Endothelial cell of umbilical vein (primary cell): ENCODE data around the gene KIF19. TPM values are rescaled to one million over a fixed set of nuclear protein-coding genes. Genes with fewer than 3 reads are reported as not detected.

Experiments used
- BruUV-seq: library from RNA; stranded (reverse); fragments of 400-500 nt; replicated peaks from 2 replicates; lab custom pipeline; 2021; lab: Mats Ljungman, UMichigan
- CTCF ChIA-PET: fragments of 300-600, 350-600 bp; sonication (Branson Sonifier 250); formaldehyde crosslinking; loops from one replicate; lab custom pipeline; 2021; ENCODE audit warnings: antibody characterized with exemption, inconsistent platforms; lab: Charles Lee
- POLR2A ChIA-PET: fragments of 300-600, 350-600 bp; sonication (Branson Sonifier 250); formaldehyde crosslinking; loops from one replicate; lab custom pipeline; 2021; ENCODE audit warnings: antibody characterized with exemption, inconsistent platforms; lab: Charles Lee
- DNase-seq: peaks from one replicate; pipeline ENCODE4 v3.0.0-alpha.2; 2011; ENCODE audit warnings: low read depth, low spot score
- FAIRE-seq: peaks from 2 replicates; lab custom pipeline; 2011; peaks lifted over from hg19 to GRCh38; lab: Jason Lieb, UNC
- H2AFZ ChIP-seq: 2 replicates; pipeline ENCODE4 v1.6.0; 2012; ENCODE audit warnings: low read depth, low read length, control low read depth, inconsistent platforms
- H3K27ac ChIP-seq: 2 replicates; pipeline ENCODE4 v1.5.1; 2011; ENCODE audit warnings: low read depth, mild to moderate bottlenecking, control low read depth, low read length, moderate library complexity; ENCODE audit not compliant: insufficient read depth
- H3K27me3 ChIP-seq, 2 experiments: 2 replicates each; pipeline versions ENCODE4 v1.6.0 to v1.6.1; 2011; ENCODE audit warnings: low read length in 2 of 2, mixed read lengths in 1 of 2; ENCODE audit not compliant: control insufficient read depth in 2 of 2, insufficient read depth in 2 of 2
- H3K36me3 ChIP-seq, 2 experiments: 2 replicates in 1 of 2; 3 replicates in 1 of 2; pipeline ENCODE4 v1.5.1; 2011; ENCODE audit warnings: low read length in 2 of 2, mild to moderate bottlenecking in 1 of 2, moderate library complexity in 1 of 2; ENCODE audit not compliant: control insufficient read depth in 2 of 2, insufficient read depth in 2 of 2; ENCODE audit errors: extremely low read depth in 1 of 2
- H3K4me1 ChIP-seq: 3 replicates; pipeline ENCODE4 v1.5.1; 2011; ENCODE audit warnings: mild to moderate bottlenecking, low read length; ENCODE audit not compliant: control insufficient read depth, insufficient read depth; ENCODE audit errors: extremely low read depth
- H3K4me2 ChIP-seq: 2 replicates; pipeline ENCODE4 v1.6.1; 2011; ENCODE audit warnings: low read length, control low read depth, mixed read lengths; ENCODE audit not compliant: insufficient read depth
- H3K4me3 ChIP-seq, 3 experiments: fragments of 200-600 bp in 1 of 3; sonication (generic), shearing (Covaris generic) in 1 of 3; replicated peaks in 1 of 3; 2 replicates each; pipeline ENCODE4 v1.5.1; 2011 to 2016; ENCODE audit warnings: control low read depth in 3 of 3, low read length in 3 of 3, mild to moderate bottlenecking in 2 of 3, inconsistent platforms in 1 of 3, low read depth in 1 of 3, moderate library complexity in 1 of 3; ENCODE audit not compliant: insufficient read depth in 1 of 3
- H3K79me2 ChIP-seq: 2 replicates; pipeline ENCODE4 v1.6.0; 2012; ENCODE audit warnings: low read length, inconsistent platforms; ENCODE audit not compliant: control insufficient read depth, insufficient read depth
- H3K9ac ChIP-seq: replicated peaks from 2 replicates; pipeline ENCODE3; 2011; ENCODE audit warnings: low read length, control low read depth; ENCODE audit not compliant: insufficient read depth; ENCODE audit errors: extremely low read depth
- H3K9me1 ChIP-seq: replicated peaks from 3 replicates; pipeline ENCODE4 v1.6.0; 2011; ENCODE audit warnings: mild to moderate bottlenecking, low read length; ENCODE audit not compliant: control insufficient read depth, insufficient read depth; ENCODE audit errors: extremely low read depth
- H3K9me3 ChIP-seq: replicated peaks from 2 replicates; pipeline ENCODE4 v1.5.1; 2012; ENCODE audit warnings: low read length, inconsistent platforms; ENCODE audit not compliant: control insufficient read depth, insufficient read depth
- H4K20me1 ChIP-seq: replicated peaks from 2 replicates; pipeline ENCODE3; 2011; ENCODE audit warnings: mild to moderate bottlenecking, low read length; ENCODE audit not compliant: control insufficient read depth, insufficient read depth; ENCODE audit errors: extremely low read depth
- EZH2 ChIP-seq: IDR thresholded peaks from 2 replicates; pipeline ENCODE4 v1.6.1; 2012; ENCODE audit warnings: borderline replicate concordance, low read depth, mild to moderate bottlenecking, moderate library complexity, low read length, inconsistent platforms; ENCODE audit not compliant: severe bottlenecking
- FOS ChIP-seq: IDR thresholded peaks from 2 replicates; pipeline ENCODE4 v1.6.1; 2011; ENCODE audit warnings: mild to moderate bottlenecking, low read length, moderate library complexity, borderline replicate concordance; ENCODE audit not compliant: insufficient read depth
- POLR2A ChIP-seq: IDR thresholded peaks from 2 replicates; pipeline ENCODE4 v1.6.1; 2012; ENCODE audit warnings: low read depth, mild to moderate bottlenecking, control low read depth, low read length
- POLR2AphosphoS5 ChIP-seq: IDR thresholded peaks from 2 replicates; pipeline ENCODE4 v1.6.1; 2012; ENCODE audit warnings: low read depth, mild to moderate bottlenecking, control low read depth, low read length, moderate library complexity; ENCODE audit not compliant: insufficient read depth
- dilution Hi-C: fragments of 300-500 bp; cut with MboI; formaldehyde crosslinking; loops from one replicate; pipeline ENCODE4 v1.15.0; 2019; ENCODE audit warnings: low sequenced_read_pairs; ENCODE audit not compliant: extremely low pct_ligation_motif_present
- intact Hi-C: fragments of 100-400 bp; cut with micrococcal nuclease; formaldehyde crosslinking; loops from one replicate; pipeline ENCODE4 v1.10.0; 2022
- polyA plus RNA-seq, 4 experiments: library from polyadenylated mRNA; depleted of rRNA in 3 of 4; stranded (reverse) in 3 of 4; unstranded in 1 of 4; fragments of >200 nt; gene quantifications; 2 replicates each; pipeline versions ENCODE4 v1.2.1 to v1.2.3, GENCODE V29; 2011 to 2012; ENCODE audit warnings: missing spikeins in 1 of 4
- total RNA-seq: library from RNA; stranded (reverse); gene quantifications from 2 replicates; pipeline ENCODE4 v1.2.3, GENCODE V29; 2021

Gene KIF19
- total and polyA plus RNA-seq, 2 donors (not counting 3 experiments of a cell fraction or from before 2014, with no cell fraction given): 0.10 to 0.84 TPM

- TF ChIP-seq POLR2A (no peak), POLR2AphosphoS5 (no peak), FOS (no peak)
- POLR2A ChIA-PET: no interaction called here
- no peaks in the 10 kb centered on the region for H3K36me3 ChIP-seq
- no peak overlapping the region for H3K9ac ChIP-seq
- H3K79me2 ChIP-seq: no peaks in the 10 kb centered on the region
- CTCF ChIA-PET: interaction anchor here (1.1 to 5.3 kb wide), 2 partner anchors 12 to 23 kb away, joined by 3 to 32 read pairs; no protein-coding TSS in a partner anchor
- no peaks in the 10 kb centered on the region for H3K9me1 ChIP-seq
- DNase-seq (no peak), FAIRE-seq (no peak)
- no peak overlapping the region for H3K27ac ChIP-seq
- H3K4me2 ChIP-seq: no peak overlapping the region
- H3K4me3 ChIP-seq: no peak overlapping the region
- no peaks in the 10 kb centered on the region for H3K4me1 ChIP-seq
- H3K27me3 ChIP-seq: no peaks in the 10 kb centered on the region
- no TSS peak for BruUV-seq
- no peak overlapping the region for H2AFZ ChIP-seq
- H3K9me3 ChIP-seq: no peaks in the 10 kb centered on the region
- dilution Hi-C loops: no loop called here
- intact Hi-C loops: no loop called here
- H4K20me1 ChIP-seq: no peaks in the 10 kb centered on the region
Observed at GRCh38 chr17:74391771-74392170, 65.7 kb downstream of the KIF19 start.

- no peaks in the 10 kb centered on the region for H3K9me3 ChIP-seq
- CTCF ChIA-PET: interaction anchor here (5.3 kb wide), 1 partner anchor 13 kb away, joined by 32 read pairs; no protein-coding TSS in a partner anchor
- intact Hi-C loops: no loop called here
- FAIRE-seq: no peak
- no peaks in the 10 kb centered on the region for H3K79me2 ChIP-seq
- dilution Hi-C loops: no loop called here
- no TSS peak for BruUV-seq
- no peak for TF ChIP-seq EZH2
- no peak overlapping the region for H2AFZ ChIP-seq
- H3K4me3 ChIP-seq: no peak overlapping the region
- no peak overlapping the region for H3K27ac ChIP-seq
- H3K9me1 ChIP-seq: no peaks in the 10 kb centered on the region
- POLR2A ChIA-PET: no interaction called here
- H3K4me1 ChIP-seq: no peaks in the 10 kb centered on the region
- H4K20me1 ChIP-seq: no peaks in the 10 kb centered on the region
- no peaks in the 10 kb centered on the region for H3K36me3 ChIP-seq
- H3K4me2 ChIP-seq: no peak overlapping the region
- no peak overlapping the region for H3K9ac ChIP-seq
- H3K27me3 ChIP-seq: no peaks in the 10 kb centered on the region
- no peak for DNase-seq
Observed at GRCh38 chr17:74392848-74393247, 66.8 kb downstream of the KIF19 start.
